ENCODE results near the gene MAST4.

DNA sequence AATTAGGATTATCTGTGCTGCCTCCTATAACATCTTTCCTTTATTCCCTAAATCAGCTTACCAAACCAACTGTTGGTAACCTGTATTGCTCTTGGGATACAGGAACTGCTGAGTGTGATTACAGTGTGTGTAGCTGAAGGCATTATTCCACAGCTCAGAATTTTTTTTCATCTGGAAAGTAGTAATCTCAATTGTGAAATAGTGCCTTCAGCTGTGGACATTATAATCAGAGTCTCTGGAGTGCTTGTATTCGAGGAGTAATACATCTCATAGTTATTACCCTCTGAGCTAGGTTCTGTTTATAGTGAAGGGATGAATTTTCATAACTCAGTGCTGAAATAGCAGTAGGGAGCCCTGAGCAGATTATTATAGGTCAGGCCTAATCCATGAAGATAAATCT lies 199.5 kb downstream of the MAST4 start:
- TF ChIP-seq, protein P1, sequence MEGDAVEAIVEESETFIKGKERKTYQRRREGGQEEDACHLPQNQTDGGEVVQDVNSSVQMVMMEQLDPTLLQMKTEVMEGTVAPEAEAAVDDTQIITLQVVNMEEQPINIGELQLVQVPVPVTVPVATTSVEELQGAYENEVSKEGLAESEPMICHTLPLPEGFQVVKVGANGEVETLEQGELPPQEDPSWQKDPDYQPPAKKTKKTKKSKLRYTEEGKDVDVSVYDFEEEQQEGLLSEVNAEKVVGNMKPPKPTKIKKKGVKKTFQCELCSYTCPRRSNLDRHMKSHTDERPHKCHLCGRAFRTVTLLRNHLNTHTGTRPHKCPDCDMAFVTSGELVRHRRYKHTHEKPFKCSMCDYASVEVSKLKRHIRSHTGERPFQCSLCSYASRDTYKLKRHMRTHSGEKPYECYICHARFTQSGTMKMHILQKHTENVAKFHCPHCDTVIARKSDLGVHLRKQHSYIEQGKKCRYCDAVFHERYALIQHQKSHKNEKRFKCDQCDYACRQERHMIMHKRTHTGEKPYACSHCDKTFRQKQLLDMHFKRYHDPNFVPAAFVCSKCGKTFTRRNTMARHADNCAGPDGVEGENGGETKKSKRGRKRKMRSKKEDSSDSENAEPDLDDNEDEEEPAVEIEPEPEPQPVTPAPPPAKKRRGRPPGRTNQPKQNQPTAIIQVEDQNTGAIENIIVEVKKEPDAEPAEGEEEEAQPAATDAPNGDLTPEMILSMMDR (optimal IDR thresholded peaks at IDR 0.05 in 1 of 3, IDR thresholded peaks at IDR 0.05 in 1 of 3, conservative IDR thresholded peaks at IDR 0.05 in 1 of 3; ENCODE audit: extremely low read depth in 1 of 3, insufficient read depth in 2 of 3, low read length in 3 of 3) = no peak
- TF ChIP-seq EZH2 (IDR thresholded peaks at IDR 0.05; ENCODE audit: low read length) = no peak

Measured in keratinocyte (primary cell).